Measurements from ENCODE around the gene RBFA.

The RBFA gene

DNA sequence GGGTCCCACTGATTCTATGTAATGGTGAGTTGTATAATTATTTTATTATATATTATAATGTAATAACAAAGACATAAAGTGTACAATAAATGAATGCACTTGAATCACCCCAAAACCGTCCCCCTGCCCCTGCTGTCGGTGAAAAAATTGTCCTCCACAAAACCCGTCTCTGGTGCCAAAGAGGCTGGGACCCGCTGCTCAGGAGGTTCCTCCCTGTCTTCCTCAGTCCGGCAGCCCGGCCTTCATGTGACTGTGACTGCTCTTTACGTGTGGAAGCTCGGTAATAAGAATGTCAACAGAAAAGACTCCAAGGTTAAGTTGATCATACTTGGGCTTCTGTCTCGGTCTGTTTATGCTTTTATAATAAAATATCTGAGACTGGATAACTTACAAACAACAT, 42.1 kb downstream of the RBFA start:
- DNase-seq, result no peak

DNA sequence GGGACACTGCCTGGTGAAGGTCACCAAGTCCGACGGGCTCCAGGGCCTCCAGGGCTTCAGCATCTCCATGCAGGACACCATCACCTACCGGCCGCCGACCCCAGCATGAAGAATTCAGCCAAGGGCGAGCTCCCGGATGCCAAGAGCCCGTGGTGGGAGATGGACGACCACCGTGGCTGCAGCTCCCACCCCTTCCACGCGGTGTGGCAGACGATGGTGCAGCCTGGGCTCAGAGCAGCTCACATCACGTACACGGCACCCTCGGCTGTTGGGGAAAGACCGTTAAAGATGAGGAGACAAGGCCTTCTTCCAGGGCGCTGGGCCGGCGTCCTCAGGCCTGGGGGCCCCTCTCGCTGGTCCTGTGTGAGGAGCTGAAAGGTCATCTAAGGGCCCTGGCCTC, 43.6 kb downstream of the RBFA start:
- no peak for DNase-seq
